OCI-LY1 (cell line): ENCODE results near the gene GRAMD1A.

ENCODE experiments used
- CTCF ChIP-seq: fragments of 200-600 bp; sonication (generic), shearing (Covaris generic); IDR thresholded peaks from 2 replicates; pipeline ENCODE4 v1.5.1; 2017; ENCODE audit warnings: mild to moderate bottlenecking, antibody characterized with exemption, low read length, moderate library complexity, mixed read lengths
- EZH2 ChIP-seq: fragments of 200-600 bp; sonication (generic), shearing (Covaris generic); IDR thresholded peaks from 2 replicates; pipeline ENCODE4 v1.8.0; 2017; ENCODE audit warnings: borderline replicate concordance, mixed run types, mild to moderate bottlenecking, antibody characterized with exemption, low read length, moderate library complexity, mixed read lengths

- no peak for TF ChIP-seq CTCF
- no peak for TF ChIP-seq EZH2
These were observed 46.3 kb downstream of the GRAMD1A start for GRCh38 chr19:35046461-35046860.
